Stimulated activated CD4-positive, alpha-beta T cell treated with anti-CD3 and anti-CD28 coated beads, Interleukin-15, amount 100 ng/mL, for 48 hours (primary cell): ENCODE results near the gene KRT2.

ENCODE experiments used
- DNase-seq, 2 donors: peaks; one replicate each; pipeline ENCODE4 v3.0.0-alpha.2; 2020; ENCODE audit warnings: low read depth in 2 of 2

Gene KRT2

GRCh38 chr12:52651726-52652261 lies at the start of gene KRT2:
Gene KRT2, minus strand, starts transcription at chr12:52652211. Its CDS starts 69 bp downstream, at chr12:52652142.
- no peak for DNase-seq

GRCh38 chr12:52701281-52701680 lies 49.3 kb upstream of the KRT2 start:
- DNase-seq = no peak

GRCh38 chr12:52699960-52700359 lies 47.9 kb upstream of the KRT2 start:
- DNase-seq = no peak

GRCh38 chr12:52699373-52699772 lies 47.4 kb upstream of the KRT2 start:
- DNase-seq = no peak

DNA sequence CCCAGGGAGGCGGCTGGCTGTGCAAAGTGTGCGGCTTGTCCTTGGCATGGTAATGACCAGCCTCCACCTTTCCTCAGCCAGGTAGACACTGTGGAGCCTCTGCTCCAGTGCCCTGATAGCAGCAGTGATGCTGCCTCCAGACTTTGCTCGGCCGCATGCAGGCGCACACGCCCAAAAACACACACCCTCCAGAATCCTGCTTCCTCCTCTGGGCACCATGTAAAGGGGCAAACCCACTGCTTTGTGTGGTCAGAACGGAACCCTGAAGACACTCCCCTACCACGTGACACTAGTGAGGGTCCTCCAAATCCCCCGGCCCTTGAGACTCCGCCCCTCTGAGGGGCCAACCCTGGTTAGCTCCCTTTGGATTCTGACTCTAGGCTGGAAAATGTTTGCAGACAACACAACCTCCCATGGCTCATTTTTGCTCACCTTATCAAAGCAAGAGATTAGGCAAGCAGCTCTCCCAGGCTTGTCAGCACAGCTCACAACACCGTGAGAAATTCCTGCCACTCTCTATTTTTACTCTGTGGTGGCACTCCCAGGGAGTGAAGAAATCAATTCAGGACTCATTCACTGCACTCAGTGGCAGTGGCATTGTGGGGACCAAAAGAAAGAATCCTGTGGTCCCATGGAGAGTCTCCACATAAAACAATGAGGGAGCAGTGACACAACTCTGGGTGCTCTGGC lies 46.8 kb upstream of the KRT2 start:
- DNase-seq = no peak

GRCh38 chr12:52697058-52697582 lies 45.1 kb upstream of the KRT2 start:
- no peak for DNase-seq

- no peak for DNase-seq
These were observed 44.6 kb upstream of the KRT2 start for GRCh38 chr12:52696588-52696987.

DNA sequence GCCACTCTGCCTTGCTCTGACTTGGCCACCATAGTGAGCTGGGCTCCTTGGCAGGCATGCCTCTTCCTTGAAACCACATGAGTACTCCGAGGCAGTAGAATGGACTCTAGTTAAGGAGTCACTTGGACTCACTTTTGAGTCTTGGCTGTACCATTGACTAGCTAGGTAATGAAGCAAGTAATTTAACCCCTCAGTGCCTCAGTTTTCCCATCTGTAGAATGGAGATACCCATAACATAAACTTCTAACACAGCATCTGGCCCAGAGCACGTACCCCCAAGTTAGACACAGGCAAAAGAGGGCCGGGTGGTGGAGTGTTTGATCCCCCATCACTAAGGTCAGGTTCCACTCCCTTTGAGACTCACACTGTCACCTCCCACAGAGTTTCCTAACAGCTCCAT lies 43.0 kb upstream of the KRT2 start:
- DNase-seq = no peak

- DNase-seq = no peak
These were observed 42.1 kb upstream of the KRT2 start for GRCh38 chr12:52694151-52694550.

DNA sequence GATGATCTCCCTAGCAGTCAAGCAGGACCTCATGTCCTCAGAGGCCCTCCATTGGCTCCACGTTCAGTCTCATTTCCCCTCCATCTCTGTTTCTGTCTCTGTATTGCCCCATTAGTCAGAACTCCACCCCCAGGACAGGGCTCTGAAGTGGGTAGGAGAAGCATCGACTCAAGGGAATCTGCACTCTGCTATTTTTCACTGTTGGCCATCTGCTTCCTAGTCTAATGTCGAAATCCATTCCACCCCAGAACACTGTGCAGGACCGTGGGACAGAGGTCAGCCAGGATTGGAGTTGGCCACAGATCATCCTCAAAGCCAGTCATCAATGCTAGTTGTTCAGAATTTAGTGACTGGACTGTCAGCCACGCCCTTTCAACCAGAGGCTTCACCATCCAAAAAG lies 41.2 kb upstream of the KRT2 start:
- no peak for DNase-seq

DNA sequence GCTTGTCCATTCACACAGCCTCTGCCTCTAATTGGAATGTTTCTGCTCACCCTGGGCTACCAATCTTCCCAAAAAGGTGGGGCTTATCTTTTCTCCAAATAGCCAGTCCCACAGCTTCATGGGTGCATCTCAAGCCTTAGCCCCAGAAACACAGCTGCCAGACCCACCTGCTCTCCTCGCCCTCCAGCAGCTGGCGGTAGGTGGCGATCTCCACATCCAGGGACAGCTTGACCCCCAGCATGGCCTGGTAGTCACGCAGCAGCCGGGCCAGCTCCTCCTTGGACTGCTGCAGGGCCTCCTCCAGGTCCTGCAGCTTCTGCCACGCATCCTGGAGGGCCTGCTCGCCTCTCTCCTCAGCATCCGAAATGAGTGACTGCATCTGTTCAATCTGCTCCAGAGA lies 40.2 kb upstream of the KRT2 start:
- no peak for DNase-seq

DNA sequence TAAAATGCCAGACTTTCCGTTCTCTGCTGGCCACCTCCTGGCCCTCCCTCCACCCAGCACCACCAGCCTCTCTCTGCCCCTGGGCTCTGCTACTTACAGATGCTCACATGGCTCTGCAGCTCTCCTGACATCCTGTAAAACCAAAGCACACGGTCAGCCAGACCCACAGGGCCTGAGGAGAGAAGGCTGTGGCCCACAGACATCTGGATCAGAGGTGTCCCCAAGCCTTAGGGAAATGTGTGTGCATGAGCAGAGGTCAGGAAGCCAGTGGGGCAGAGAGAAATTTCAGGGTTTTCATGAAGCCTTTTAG lies 39.8 kb upstream of the KRT2 start:
- no peak for DNase-seq

DNA sequence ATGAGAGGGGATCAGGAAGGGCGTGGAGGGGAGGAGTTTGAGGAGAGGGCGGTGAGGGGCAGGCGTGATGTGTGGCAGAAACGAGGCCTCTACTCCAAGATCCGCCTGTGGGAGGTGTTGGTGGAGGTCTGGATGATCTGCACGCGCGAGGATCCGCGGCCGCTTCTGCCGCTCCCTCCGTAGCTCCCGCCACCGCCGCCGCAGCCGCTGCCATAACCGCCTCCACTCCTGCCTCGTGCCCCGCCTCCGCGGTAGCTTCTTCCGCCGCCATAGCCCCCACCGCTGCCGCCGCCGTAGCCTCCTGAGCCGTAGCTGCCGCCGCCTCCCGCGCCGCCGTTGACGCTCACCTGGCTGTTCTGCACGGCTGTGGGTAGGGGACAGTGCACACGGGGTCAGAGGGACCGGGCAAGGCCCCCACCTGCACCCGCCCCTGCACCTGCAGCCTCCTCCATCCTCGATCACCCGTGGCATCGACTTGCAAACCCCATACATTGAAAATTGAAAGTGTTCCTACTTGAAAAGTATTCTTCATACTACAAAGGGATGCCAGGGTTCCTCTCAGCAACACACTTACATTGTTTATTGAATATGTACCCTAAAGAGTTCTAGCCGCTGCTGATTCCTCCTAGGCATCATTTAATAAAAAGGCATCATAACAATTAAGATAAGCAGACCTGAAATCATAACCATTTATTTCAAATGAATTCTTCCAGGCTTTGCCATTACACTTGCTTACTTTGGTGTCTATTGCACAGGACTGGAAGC lies 39.2 kb upstream of the KRT2 start:
- DNase-seq = peak in 1 of 2 donors; percentile 42

DNA sequence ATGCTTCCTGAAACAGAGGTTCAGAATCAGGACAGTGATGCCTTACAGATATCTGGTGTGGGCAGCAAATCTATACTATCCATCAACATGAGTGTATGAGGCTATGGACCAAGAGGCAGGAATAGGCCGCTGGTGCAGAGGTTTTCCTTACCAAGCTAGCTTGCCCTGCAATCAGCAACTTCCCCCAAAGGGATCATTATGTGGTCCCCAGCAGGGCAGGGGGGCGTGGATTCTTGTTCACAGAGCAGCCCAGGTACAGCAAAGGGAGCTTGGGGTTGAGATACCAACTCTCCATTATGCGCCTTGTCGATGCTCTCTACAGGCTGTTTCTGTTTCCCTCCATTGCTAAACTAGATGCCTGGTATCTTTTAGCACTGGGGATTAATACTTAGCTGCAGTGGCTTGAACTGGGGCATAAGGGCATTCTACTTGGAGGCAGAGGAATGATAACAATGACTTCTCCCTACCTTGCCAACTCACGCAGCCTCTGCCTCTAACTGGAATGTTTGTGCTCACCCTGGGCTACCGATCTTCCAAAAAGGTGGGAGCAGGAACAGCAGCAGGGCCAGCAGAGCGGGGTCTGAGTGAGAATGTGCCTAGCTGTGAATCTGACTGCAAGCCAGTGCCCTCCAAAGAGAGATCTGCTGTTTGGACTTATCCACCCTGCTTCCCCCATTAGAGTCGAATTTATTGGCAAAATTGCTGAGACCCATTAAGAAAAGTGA lies 38.5 kb upstream of the KRT2 start:
- DNase-seq = no peak

GRCh38 chr12:52689936-52690335 lies 37.9 kb upstream of the KRT2 start:
- no peak for DNase-seq

DNA sequence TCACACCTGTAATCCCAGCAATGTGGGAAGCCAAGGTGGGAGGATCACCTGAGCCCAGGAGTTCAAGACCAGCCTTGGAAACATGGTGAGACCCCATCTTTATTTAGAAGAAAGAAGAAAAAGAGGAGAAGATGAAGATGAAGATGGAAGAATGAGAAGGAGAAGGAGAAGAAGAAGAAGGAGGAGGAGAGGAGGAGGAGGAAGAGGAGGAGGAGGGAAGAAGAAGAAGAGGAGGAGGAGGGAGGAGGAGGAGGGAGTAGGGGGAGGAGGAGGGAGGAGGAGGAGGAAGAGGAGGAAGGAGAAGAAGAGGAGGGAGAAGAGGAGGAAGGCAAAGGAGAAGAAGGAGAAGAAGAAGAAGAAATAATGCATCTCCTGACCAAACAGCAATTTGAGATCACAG lies 37.2 kb upstream of the KRT2 start:
- no peak for DNase-seq

DNA sequence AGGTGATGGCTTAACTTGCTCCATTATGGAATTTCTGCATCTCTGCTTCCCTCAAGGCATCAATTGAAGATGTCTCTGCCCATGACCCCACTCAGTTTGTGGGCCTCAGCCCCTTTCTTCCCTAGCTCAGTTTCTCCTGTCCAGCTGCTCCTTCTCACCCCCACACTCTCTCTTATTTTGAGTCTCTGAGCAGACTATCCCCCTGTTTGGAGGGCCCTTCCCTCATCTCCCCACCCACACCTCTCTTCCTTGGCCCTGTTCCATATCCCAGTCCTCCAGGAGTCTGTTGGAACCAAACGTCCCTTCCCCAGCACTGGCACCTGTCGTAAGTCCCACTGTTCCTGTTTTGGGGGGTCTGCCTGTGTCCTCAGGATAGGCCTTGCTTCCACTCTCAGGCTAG lies 36.5 kb upstream of the KRT2 start:
- DNase-seq = no peak

- DNase-seq = no peak
These were observed 35.7 kb upstream of the KRT2 start for GRCh38 chr12:52687497-52688385.

DNA sequence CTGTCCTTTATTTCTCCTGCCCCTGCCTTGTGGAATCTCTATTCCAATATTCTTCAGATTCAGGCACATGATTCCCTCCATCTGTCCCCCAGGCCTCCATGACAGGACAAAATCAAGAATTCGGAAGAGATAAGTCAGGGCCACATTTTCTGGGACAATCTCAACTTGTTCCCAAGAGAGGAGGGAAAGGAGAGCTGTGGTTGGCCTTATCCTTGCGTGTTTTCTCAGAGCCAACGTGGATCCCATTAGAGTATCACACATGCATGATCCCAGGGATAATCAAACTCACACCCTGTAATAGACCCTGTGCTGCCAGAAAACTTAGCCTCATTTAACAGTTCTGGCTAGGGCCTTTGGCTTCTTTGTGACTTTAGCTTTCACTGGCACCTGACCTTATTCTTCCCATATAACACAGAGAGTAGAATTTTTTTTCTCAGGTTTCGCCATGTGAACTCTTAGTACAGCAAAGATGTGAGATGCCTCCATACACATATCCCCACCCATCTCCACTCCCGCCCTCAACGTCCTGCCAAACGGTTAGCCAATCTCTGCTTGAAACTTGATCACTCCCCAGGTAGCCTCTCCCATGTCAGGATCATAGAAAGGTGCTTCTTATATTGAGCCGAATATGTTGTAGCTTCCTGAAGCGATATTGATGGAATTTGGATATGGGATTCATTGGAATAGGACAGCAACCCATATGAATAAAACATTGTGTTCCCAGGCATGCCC lies 34.9 kb upstream of the KRT2 start:
- no peak for DNase-seq

DNA sequence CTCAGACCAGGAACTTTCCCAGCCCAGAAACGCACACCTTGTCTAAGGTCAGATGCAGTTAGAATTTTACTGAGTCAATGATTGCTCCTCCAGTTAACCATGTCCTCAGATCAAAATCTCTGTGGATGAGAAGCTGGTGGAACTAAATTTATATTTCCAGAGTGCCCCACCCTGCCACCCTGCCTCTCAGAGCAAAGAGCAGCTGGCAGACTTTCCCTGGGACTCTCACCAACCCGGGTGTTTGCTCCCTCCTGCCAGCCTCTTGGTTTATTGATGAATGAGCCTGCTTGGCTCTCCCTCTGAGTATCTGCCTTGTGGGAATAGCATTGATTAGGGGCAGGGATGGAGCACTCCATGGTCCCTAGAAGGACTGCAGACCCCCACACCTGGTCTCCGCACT lies 34.1 kb upstream of the KRT2 start:
- DNase-seq = no peak

- no peak for DNase-seq
These were observed 33.4 kb upstream of the KRT2 start for GRCh38 chr12:52685406-52685890.
